COLO829 (cell line): ENCODE results near the gene CCDC121.
A peak's percentile ranks its signal among the peaks of the same experiment; 100 is the strongest.

ENCODE experiments used
- DNase-seq: peaks from one replicate; pipeline ENCODE4 v3.0.0; 2012; ENCODE audit warnings: low spot score

The CCDC121 gene

GRCh38 chr2:27628767-27629709, at the start of gene CCDC121, which contains the start of gene GPN1:
Gene CCDC121, minus strand, starts transcription at chr2:27629012. Its CDS starts 1,213 bp downstream, at chr2:27627799.
Gene GPN1, plus strand, starts transcription at chr2:27629050. Its CDS starts 9 bp downstream, at chr2:27629059.
- peak; percentile 90 for DNase-seq

- no peak for DNase-seq
These were observed 44.1 kb upstream of the CCDC121 start for GRCh38 chr2:27672723-27673486.

GRCh38 chr2:27671235-27671634, 42.4 kb upstream of the CCDC121 start:
- DNase-seq: no peak

GRCh38 chr2:27667446-27667845, 38.6 kb upstream of the CCDC121 start:
- no peak for DNase-seq

GRCh38 chr2:27664622-27665363, 36.0 kb upstream of the CCDC121 start:
- DNase-seq: no peak

GRCh38 chr2:27664154-27664574, 35.4 kb upstream of the CCDC121 start:
- DNase-seq: no peak

- DNase-seq: peak; percentile 79
These were observed 34.7 kb upstream of the CCDC121 start, which contains the start of the genes SLC4A1AP and SUPT7L for GRCh38 chr2:27663285-27664153. Gene SLC4A1AP, plus strand, starts transcription at chr2:27663889. Its CDS starts 26 bp downstream, at chr2:27663915. Gene SUPT7L, minus strand, starts transcription at chr2:27663614. Its CDS starts 1,422 bp downstream, at chr2:27662192.

GRCh38 chr2:27661371-27661770, 32.6 kb upstream of the CCDC121 start:
- DNase-seq: no peak

- DNase-seq: no peak
These were observed 26.5 kb upstream of the CCDC121 start for GRCh38 chr2:27655155-27655951.

GRCh38 chr2:27653397-27653796, 24.6 kb upstream of the CCDC121 start:
- DNase-seq: no peak

GRCh38 chr2:27652790-27653189, 24.0 kb upstream of the CCDC121 start:
- no peak for DNase-seq

- no peak for DNase-seq
These were observed 23.5 kb upstream of the CCDC121 start for GRCh38 chr2:27652341-27652740.

GRCh38 chr2:27651056-27651455, 22.2 kb upstream of the CCDC121 start:
- no peak for DNase-seq

- DNase-seq: no peak
These were observed 18.9 kb upstream of the CCDC121 start for GRCh38 chr2:27647737-27648136.

GRCh38 chr2:27647289-27647688, 18.5 kb upstream of the CCDC121 start:
- DNase-seq: no peak

GRCh38 chr2:27645197-27645596, 16.4 kb upstream of the CCDC121 start:
- DNase-seq: no peak

GRCh38 chr2:27640722-27641245, 12.0 kb upstream of the CCDC121 start:
- no peak for DNase-seq

- no peak for DNase-seq
These were observed 9.9 kb upstream of the CCDC121 start for GRCh38 chr2:27638709-27639108.

GRCh38 chr2:27638037-27638637, 9.3 kb upstream of the CCDC121 start:
- DNase-seq: no peak
